ENCODE data around the gene ADGRF5.

ADGRF5 gene

DNA sequence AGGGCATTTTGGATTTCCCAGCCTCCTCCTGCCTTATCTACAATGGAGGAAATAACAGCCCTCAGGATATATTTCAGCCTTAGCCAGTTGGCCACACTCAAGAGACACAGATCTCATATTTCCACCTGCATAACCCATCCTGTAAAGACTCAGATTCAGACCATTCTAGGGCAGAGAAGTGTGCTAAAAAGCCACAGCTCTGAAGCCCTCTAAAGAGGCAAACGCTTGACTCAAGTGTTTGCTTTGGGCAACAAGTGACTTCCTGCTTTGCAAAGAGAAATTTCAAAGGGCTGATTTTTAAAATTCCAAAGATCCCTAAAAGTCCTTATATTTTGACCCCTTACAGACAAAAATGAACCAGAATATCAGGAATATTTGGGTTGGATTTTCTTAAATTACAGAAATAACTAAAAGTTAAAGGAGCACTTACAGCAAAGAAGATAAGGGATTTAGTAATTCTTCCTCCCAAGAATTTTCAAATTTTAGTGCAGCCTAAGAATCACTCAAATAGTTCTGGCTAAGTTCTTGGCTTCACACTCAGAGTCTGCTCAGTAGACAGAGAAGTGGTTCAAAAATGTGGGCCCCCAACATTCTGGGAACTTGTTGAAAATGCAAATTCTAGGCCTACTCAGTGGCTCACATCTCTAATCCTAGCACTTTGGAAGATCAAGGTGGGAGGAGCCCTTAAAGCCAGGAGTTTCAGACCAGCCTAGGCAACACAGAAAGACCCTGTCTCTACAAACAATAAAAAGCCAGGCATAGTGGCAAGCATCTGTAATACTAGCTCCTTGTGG, 18.9 kb upstream of the ADGRF5 start:
- Histone ChIP-seq H3K4me1 (ENCODE audit: insufficient read depth, low read length, severe bottlenecking) (no peaks in the 10 kb centered on the region), H3F3A (ENCODE audit: insufficient read depth, low read length) (no peaks in the 10 kb centered on the region), H3K9me2 (ENCODE audit: low read depth, low read length) (no peaks in the 10 kb centered on the region), H2AFZ (ENCODE audit: low read length) (no peak overlapping the region), H3K4me3 (ENCODE audit: low read depth, low read length, poor library complexity, severe bottlenecking) (no peak overlapping the region), H4K20me1 (ENCODE audit: insufficient read depth, low read length) (no peaks in the 10 kb centered on the region), H3K4me2 (ENCODE audit: low read length) (no peak overlapping the region), H3K27ac (ENCODE audit: low read depth, low read length, poor library complexity, severe bottlenecking) (no peak overlapping the region), H3K9ac (ENCODE audit: low read length) (no peak overlapping the region), H3K27me3 (ENCODE audit: insufficient read depth, low read length) (no peaks in the 10 kb centered on the region), H3K36me3 (ENCODE audit: insufficient read depth, low read length) (no peaks in the 10 kb centered on the region), H3K9me3 (ENCODE audit: low read length) (no peaks in the 10 kb centered on the region), H3K79me2 (ENCODE audit: insufficient read depth, low read length) (no peaks in the 10 kb centered on the region)
- TF ChIP-seq, protein P1, sequence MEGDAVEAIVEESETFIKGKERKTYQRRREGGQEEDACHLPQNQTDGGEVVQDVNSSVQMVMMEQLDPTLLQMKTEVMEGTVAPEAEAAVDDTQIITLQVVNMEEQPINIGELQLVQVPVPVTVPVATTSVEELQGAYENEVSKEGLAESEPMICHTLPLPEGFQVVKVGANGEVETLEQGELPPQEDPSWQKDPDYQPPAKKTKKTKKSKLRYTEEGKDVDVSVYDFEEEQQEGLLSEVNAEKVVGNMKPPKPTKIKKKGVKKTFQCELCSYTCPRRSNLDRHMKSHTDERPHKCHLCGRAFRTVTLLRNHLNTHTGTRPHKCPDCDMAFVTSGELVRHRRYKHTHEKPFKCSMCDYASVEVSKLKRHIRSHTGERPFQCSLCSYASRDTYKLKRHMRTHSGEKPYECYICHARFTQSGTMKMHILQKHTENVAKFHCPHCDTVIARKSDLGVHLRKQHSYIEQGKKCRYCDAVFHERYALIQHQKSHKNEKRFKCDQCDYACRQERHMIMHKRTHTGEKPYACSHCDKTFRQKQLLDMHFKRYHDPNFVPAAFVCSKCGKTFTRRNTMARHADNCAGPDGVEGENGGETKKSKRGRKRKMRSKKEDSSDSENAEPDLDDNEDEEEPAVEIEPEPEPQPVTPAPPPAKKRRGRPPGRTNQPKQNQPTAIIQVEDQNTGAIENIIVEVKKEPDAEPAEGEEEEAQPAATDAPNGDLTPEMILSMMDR (IDR thresholded peaks at IDR 0.05; ENCODE audit: low read length): no peak
- no peak for TF ChIP-seq EZH2 (IDR thresholded peaks at IDR 0.05; ENCODE audit: borderline replicate concordance, low read length)

DNA sequence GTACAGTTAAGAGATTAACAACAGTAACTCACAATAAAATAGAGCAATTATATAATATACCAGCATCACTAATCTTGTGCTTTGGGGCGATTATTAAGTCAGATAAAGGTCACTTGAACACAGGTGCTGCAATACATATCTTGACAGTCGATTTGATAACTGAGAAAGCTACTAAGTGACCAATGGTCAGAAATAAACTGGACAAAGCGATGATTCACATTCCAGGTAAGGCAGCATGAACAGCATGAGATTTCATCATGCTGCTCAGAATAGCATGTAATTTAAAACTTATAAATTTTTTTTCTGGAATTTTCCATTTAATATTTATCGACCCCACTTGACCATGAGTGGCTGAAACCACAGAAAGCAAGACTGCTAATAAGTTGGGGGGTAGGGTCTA, 15.9 kb upstream of the ADGRF5 start:
- TF ChIP-seq, protein P1 (IDR thresholded peaks at IDR 0.05; ENCODE audit: low read length): no peak
- TF ChIP-seq EZH2 (IDR thresholded peaks at IDR 0.05; ENCODE audit: borderline replicate concordance, low read length): no peak
- Histone ChIP-seq H3K4me2 (ENCODE audit: low read length) (no peak overlapping the region), H3K4me1 (ENCODE audit: insufficient read depth, low read length, severe bottlenecking) (no peaks in the 10 kb centered on the region)

DNA sequence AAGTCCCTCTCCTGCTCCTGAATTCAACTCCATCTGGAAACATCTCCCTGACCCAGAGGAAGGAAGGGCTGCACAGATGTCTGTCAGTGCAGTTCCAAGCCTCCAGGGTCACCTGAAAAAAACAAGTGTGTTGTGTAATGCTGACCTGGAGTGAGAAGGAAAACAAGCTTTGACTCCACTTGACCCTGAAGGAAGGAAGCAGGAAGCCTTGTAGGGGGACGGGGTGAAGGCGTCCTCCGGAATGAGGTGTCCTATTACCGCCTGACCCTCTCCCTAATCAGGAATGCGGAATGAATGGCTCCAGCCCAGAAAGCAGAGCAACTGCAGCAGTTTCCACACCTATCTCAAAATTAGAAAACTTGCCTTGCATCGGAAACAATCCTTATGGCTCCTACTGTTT, 13.9 kb upstream of the ADGRF5 start:
- H3K27me3 ChIP-seq (ENCODE audit: insufficient read depth, low read length): no peaks in the 10 kb centered on the region
- H3F3A ChIP-seq (ENCODE audit: insufficient read depth, low read length): no peaks in the 10 kb centered on the region
- H2AFZ ChIP-seq (ENCODE audit: low read length): no peak overlapping the region
- TF ChIP-seq, protein P1 (IDR thresholded peaks at IDR 0.05; ENCODE audit: low read length): no peak
- TF ChIP-seq EZH2 (IDR thresholded peaks at IDR 0.05; ENCODE audit: borderline replicate concordance, low read length): no peak
- H3K9me2 ChIP-seq (ENCODE audit: low read depth, low read length): no peaks in the 10 kb centered on the region
- H3K4me2 ChIP-seq (ENCODE audit: low read length): no peak overlapping the region
- H3K79me2 ChIP-seq (ENCODE audit: insufficient read depth, low read length): no peaks in the 10 kb centered on the region
- no peak overlapping the region for H3K27ac ChIP-seq (ENCODE audit: low read depth, low read length, poor library complexity, severe bottlenecking)
- no peaks in the 10 kb centered on the region for H3K9me3 ChIP-seq (ENCODE audit: low read length)
- no peak overlapping the region for H3K9ac ChIP-seq (ENCODE audit: low read length)
- H4K20me1 ChIP-seq (ENCODE audit: insufficient read depth, low read length): no peaks in the 10 kb centered on the region
- H3K4me1 ChIP-seq (ENCODE audit: insufficient read depth, low read length, severe bottlenecking): no peaks in the 10 kb centered on the region
- no peak overlapping the region for H3K4me3 ChIP-seq (ENCODE audit: low read depth, low read length, poor library complexity, severe bottlenecking)
- no peaks in the 10 kb centered on the region for H3K36me3 ChIP-seq (ENCODE audit: insufficient read depth, low read length)

More for the DNA sequence above, 15.9 kb upstream of the ADGRF5 start:
- Histone ChIP-seq H3K9me3 (ENCODE audit: low read length) (no peaks in the 10 kb centered on the region), H3K79me2 (ENCODE audit: insufficient read depth, low read length) (no peaks in the 10 kb centered on the region), H3K9me2 (ENCODE audit: low read depth, low read length) (no peaks in the 10 kb centered on the region), H3K36me3 (ENCODE audit: insufficient read depth, low read length) (no peaks in the 10 kb centered on the region), H3K4me3 (ENCODE audit: low read depth, low read length, poor library complexity, severe bottlenecking) (no peak overlapping the region), H3K27me3 (ENCODE audit: insufficient read depth, low read length) (no peaks in the 10 kb centered on the region), H4K20me1 (ENCODE audit: insufficient read depth, low read length) (no peaks in the 10 kb centered on the region), H3K27ac (ENCODE audit: low read depth, low read length, poor library complexity, severe bottlenecking) (no peak overlapping the region), H2AFZ (ENCODE audit: low read length) (no peak overlapping the region), H3K9ac (ENCODE audit: low read length) (no peak overlapping the region), H3F3A (ENCODE audit: insufficient read depth, low read length) (no peaks in the 10 kb centered on the region)
